HEK293 (cell line): ENCODE results near the gene SLC25A47.

Experiments used
- CTCF ChIA-PET: fragments of 350-600 bp; formaldehyde crosslinking; extraction: SDS; loops from one replicate; lab custom pipeline; 2021; ENCODE audit warnings: antibody characterized with exemption; lab: Yijun Ruan, JAX
- POLR2A ChIA-PET: fragments of 300-600 bp; formaldehyde crosslinking; extraction: SDS; loops from one replicate; lab custom pipeline; 2020; ENCODE audit warnings: antibody characterized with exemption, inconsistent platforms; lab: Yijun Ruan, JAX
- H3K27ac ChIP-seq: fragments of 200-500 bp; sonication (Bioruptor generic); 2 replicates; pipeline ENCODE4 v1.5.1; 2014; ENCODE audit warnings: low read depth, low read length, control low read depth, inconsistent platforms; ENCODE audit errors: extremely low read depth
- H3K36me3 ChIP-seq, 2 experiments: fragments of 200-500 bp in 1 of 2; sonication (Bioruptor generic) in 1 of 2; 1 replicate in 1 of 2; 2 replicates in 1 of 2; pipeline ENCODE4 v1.5.1; 2014 to 2017; ENCODE audit warnings: inconsistent platforms in 2 of 2, low read length in 2 of 2; ENCODE audit not compliant: control insufficient read depth in 2 of 2, insufficient read depth in 1 of 2
- H3K4me1 ChIP-seq: fragments of 200-500 bp; sonication (Bioruptor generic); 2 replicates; pipeline ENCODE4 v1.5.1; 2014; ENCODE audit warnings: mild to moderate bottlenecking, low read length, inconsistent platforms; ENCODE audit not compliant: control insufficient read depth, insufficient read depth
- H3K4me3 ChIP-seq: 2 replicates; pipeline ENCODE4 v1.5.1; 2011; ENCODE audit warnings: low read depth, mild to moderate bottlenecking, control low read depth, low read length, moderate library complexity
- H3K9me3 ChIP-seq: fragments of 200-500 bp; sonication (Bioruptor generic); 2 replicates; pipeline ENCODE4 v1.5.1; 2014; ENCODE audit warnings: low read depth, low read length, inconsistent platforms; ENCODE audit not compliant: control insufficient read depth, insufficient read depth
- BCL11A ChIP-seq: fragments of 450-650 bp; formaldehyde crosslinking; IDR thresholded peaks from 2 replicates; pipeline ENCODE4 v1.5.1; 2016; ENCODE audit warnings: low read depth, missing biosample characterization, missing genetic modification characterization
- EGR2 ChIP-seq: fragments of 450-650 bp; formaldehyde crosslinking; IDR thresholded peaks from 2 replicates; pipeline ENCODE4 v1.5.1; 2016; ENCODE audit warnings: low read depth, missing biosample characterization, missing genetic modification characterization
- HOXD13 ChIP-seq: sonication (generic); formaldehyde crosslinking; IDR thresholded peaks from 2 replicates; pipeline ENCODE4 v1.8.0; 2022; ENCODE audit warnings: missing genetic modification reagents, borderline replicate concordance
- KLF16 ChIP-seq: fragments of 450-650 bp; formaldehyde crosslinking; IDR thresholded peaks from 2 replicates; pipeline ENCODE4 v1.5.1; 2017; ENCODE audit warnings: missing biosample characterization, missing genetic modification characterization
- SALL2 ChIP-seq: fragments of 450-650 bp; formaldehyde crosslinking; IDR thresholded peaks from 2 replicates; pipeline ENCODE4 v1.5.0; 2017; ENCODE audit warnings: missing biosample characterization, mild to moderate bottlenecking, missing genetic modification characterization, borderline replicate concordance
- SETDB1 ChIP-seq: IDR thresholded peaks from one replicate; pipeline ENCODE4 v1.6.1; 2017; ENCODE audit warnings: mild to moderate bottlenecking, low read length, moderate library complexity, mixed read lengths; ENCODE audit not compliant: insufficient read length
- SP3 ChIP-seq: fragments of 450-650 bp; formaldehyde crosslinking; IDR thresholded peaks from 2 replicates; pipeline ENCODE4 v1.5.1; 2016; ENCODE audit warnings: missing biosample characterization, missing genetic modification characterization
- ZEB2 ChIP-seq: fragments of 450-650 bp; formaldehyde crosslinking; IDR thresholded peaks from 2 replicates; pipeline ENCODE4 v1.5.1; 2016; ENCODE audit warnings: missing biosample characterization, missing genetic modification characterization
- ZFP41 ChIP-seq: fragments of 450-650 bp; formaldehyde crosslinking; IDR thresholded peaks from 2 replicates; pipeline ENCODE4 v1.5.1; 2016; ENCODE audit warnings: missing biosample characterization, missing genetic modification characterization, borderline replicate concordance
- ZNF121 ChIP-seq: fragments of 450-650 bp; formaldehyde crosslinking; IDR thresholded peaks from 2 replicates; pipeline ENCODE4 v1.5.1; 2016; ENCODE audit warnings: missing biosample characterization, missing genetic modification characterization
- ZNF133 ChIP-seq: fragments of 450-650 bp; formaldehyde crosslinking; IDR thresholded peaks from 2 replicates; pipeline ENCODE4 v1.5.1; 2016; ENCODE audit warnings: missing biosample characterization, missing genetic modification characterization
- ZNF274 ChIP-seq, 2 experiments: fragments of 200-500 bp in 1 of 2; fragments of 450-650 bp in 1 of 2; sonication (Bioruptor generic) in 1 of 2; formaldehyde crosslinking in 1 of 2; IDR thresholded peaks; 2 replicates each; pipeline versions ENCODE4 v1.5.1 to v1.6.1; 2014 to 2016; ENCODE audit warnings: borderline replicate concordance in 1 of 2, inconsistent platforms in 1 of 2, low read length in 1 of 2, missing biosample characterization in 1 of 2, missing genetic modification characterization in 1 of 2
- ZNF501 ChIP-seq: fragments of 450-650 bp; formaldehyde crosslinking; IDR thresholded peaks from 2 replicates; pipeline ENCODE4 v1.5.1; 2016; ENCODE audit warnings: missing biosample characterization, missing genetic modification characterization
- ZNF549 ChIP-seq: fragments of 450-650 bp; IDR thresholded peaks from 2 replicates; pipeline ENCODE4 v1.5.1; 2018; ENCODE audit warnings: missing biosample characterization, missing genetic modification characterization, mild to moderate bottlenecking, inconsistent platforms, moderate library complexity
- ZNF777 ChIP-seq: fragments of 450-650 bp; formaldehyde crosslinking; IDR thresholded peaks from 2 replicates; pipeline ENCODE4 v1.5.1; 2017; ENCODE audit warnings: missing biosample characterization, missing genetic modification characterization, borderline replicate concordance
- ZNF843 ChIP-seq: fragments of 450-650 bp; formaldehyde crosslinking; IDR thresholded peaks from 2 replicates; pipeline ENCODE4 v1.5.1; 2016; ENCODE audit warnings: missing biosample characterization, missing genetic modification characterization
- TF ChIP-seq, protein P1 (sequence below): fragments of 450-650 bp; formaldehyde crosslinking; IDR thresholded peaks from 2 replicates; pipeline ENCODE4 v1.5.1; 2016; ENCODE audit warnings: missing biosample characterization, missing genetic modification characterization
- TF ChIP-seq, protein P2 (sequence below): fragments of 450-650 bp; formaldehyde crosslinking; IDR thresholded peaks from 2 replicates; pipeline ENCODE4 v1.5.1; 2016; ENCODE audit warnings: missing biosample characterization, missing genetic modification characterization

SLC25A47 gene

DNA sequence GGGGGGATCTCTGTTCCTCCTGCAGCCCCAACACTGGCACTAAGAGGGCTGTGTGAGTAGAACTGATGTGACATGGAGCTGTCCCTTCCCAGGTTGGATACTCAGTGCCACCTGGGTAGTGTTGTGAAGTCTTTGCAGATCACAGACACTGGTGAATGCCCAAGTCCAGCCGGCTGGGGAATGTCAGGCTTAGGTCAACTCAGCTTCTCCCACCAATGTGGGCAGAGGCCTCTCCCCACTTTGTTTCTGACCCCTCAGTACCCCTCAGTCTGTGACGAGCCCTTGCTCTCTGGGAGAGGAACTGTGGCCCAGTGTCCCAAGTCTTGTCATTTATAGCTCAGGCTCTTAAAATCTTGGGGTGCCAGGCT is 28.2 kb upstream of the SLC25A47 start (continued):
- TF ChIP-seq ZNF777 (tag by site-specific recombination), result no peak
- TF ChIP-seq ZNF133 (tag by site-specific recombination), result no peak

GRCh38 chr14:100295376-100296105 is 27.6 kb upstream of the SLC25A47 start:
- peaks cover 0 to 27% of the 10 kb centered on the region in 2 experiments; a peak in 2 of 3 replicates for H3K36me3 ChIP-seq
- no peak overlapping the region for H3K27ac ChIP-seq
- H3K9me3 ChIP-seq, result no peaks in the 10 kb centered on the region
- ChIA-PET POLR2A (no interaction called here), CTCF (interaction anchor here (5.8 kb wide), 1 partner anchor 10 kb away, joined by 30 read pairs; no protein-coding TSS in a partner anchor)
- H3K4me3 ChIP-seq, result no peak overlapping the region
- H3K4me1 ChIP-seq, result no peaks in the 10 kb centered on the region
- TF ChIP-seq BCL11A (no peak), SP3 (tag by site-specific recombination) (no peak), HOXD13 (no peak), ZEB2 (tag by site-specific recombination) (no peak), ZNF274 (IDR thresholded peaks at IDR 0.05; ENCODE audit: low read length) (no peak), ZNF274 (tag by site-specific recombination; IDR thresholded peaks at IDR 0.05; ENCODE audit: borderline replicate concordance) (no peak), ZNF549 (tag by site-specific recombination) (no peak), ZNF843 (tag by site-specific recombination) (no peak), EGR2 (tag by site-specific recombination) (no peak), SALL2 (no peak), ZFP41 (tag by site-specific recombination) (no peak), SETDB1 (no peak), KLF16 (tag by site-specific recombination) (no peak)
- TF ChIP-seq, protein P1, sequence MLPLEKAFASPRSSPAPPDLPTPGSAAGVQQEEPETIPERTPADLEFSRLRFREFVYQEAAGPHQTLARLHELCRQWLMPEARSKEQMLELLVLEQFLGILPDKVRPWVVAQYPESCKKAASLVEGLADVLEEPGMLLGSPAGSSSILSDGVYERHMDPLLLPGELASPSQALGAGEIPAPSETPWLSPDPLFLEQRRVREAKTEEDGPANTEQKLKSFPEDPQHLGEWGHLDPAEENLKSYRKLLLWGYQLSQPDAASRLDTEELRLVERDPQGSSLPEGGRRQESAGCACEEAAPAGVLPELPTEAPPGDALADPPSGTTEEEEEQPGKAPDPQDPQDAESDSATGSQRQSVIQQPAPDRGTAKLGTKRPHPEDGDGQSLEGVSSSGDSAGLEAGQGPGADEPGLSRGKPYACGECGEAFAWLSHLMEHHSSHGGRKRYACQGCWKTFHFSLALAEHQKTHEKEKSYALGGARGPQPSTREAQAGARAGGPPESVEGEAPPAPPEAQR (tag by site-specific recombination), result no peak
- TF ChIP-seq, protein P2, sequence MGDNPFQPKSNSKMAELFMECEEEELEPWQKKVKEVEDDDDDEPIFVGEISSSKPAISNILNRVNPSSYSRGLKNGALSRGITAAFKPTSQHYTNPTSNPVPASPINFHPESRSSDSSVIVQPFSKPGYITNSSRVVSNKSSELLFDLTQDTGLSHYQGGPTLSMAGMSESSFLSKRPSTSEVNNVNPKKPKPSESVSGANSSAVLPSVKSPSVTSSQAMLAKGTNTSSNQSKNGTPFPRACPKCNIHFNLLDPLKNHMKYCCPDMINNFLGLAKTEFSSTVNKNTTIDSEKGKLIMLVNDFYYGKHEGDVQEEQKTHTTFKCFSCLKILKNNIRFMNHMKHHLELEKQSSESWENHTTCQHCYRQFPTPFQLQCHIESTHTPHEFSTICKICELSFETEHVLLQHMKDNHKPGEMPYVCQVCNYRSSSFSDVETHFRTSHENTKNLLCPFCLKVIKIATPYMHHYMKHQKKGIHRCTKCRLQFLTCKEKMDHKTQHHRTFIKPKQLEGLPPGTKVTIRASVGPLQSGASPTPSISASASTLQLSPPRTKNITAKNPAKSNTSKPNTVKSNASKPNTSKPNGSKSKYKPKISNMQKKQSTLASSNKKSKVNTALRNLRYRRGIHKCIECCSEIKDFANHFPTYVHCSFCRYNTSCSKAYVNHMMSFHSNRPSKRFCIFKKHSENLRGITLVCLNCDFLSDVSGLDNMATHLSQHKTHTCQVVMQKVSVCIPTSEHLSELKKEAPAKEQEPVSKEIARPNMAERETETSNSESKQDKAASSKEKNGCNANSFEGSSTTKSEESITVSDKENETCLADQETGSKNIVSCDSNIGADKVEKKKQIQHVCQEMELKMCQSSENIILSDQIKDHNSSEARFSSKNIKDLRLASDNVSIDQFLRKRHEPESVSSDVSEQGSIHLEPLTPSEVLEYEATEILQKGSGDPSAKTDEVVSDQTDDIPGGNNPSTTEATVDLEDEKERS (tag by site-specific recombination), result no peak

DNA sequence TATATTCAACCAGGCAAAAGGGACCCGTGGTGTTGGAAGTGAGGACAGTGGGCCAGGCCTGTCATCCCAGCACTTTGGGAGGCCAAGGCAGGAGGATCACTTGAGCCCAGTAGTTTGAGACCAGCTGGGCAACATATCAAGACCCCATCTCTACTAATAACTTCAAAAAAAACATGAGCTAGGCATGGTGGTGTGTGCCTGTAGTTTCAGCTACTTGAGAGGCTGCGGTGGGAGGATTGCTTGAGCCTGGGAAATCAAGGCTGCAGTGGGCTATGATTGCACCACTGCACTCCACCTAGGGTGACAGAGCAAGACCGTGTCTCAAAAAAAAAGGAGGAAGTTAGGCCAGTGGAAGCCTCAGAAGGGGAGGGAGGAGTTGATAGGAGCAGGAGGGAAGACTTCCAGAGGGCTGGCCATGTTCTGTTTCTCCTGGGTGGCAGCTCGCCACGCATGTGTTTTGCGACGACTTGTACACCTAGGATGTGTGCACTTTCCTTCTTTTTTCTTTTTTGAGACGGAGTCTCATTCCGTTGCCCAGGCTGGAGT is 27.0 kb upstream of the SLC25A47 start:
- H3K4me3 ChIP-seq, result no peak overlapping the region
- H3K27ac ChIP-seq, result no peak overlapping the region
- ChIA-PET POLR2A (no interaction called here), CTCF (interaction anchor here (5.8 kb wide), 1 partner anchor 11 kb away, joined by 30 read pairs; no protein-coding TSS in a partner anchor)
- TF ChIP-seq ZNF121 (tag by site-specific recombination) (peak; percentile 62; the same call in 1 of the 2 replicates), ZNF501 (tag by site-specific recombination) (no peak)
- H3K4me1 ChIP-seq, result no peaks in the 10 kb centered on the region
- peaks cover 0 to 22% of the 10 kb centered on the region in 2 experiments; a peak in 2 of 3 replicates for H3K36me3 ChIP-seq
- H3K9me3 ChIP-seq, result no peaks in the 10 kb centered on the region
